Activated CD4-positive, alpha-beta T cell treated with anti-CD3 and anti-CD28 coated beads, Interleukin-10, Interleukin-2, amounts not matched to agents 100 ng/mL and 50 ng/mL, durations not matched to agents 16 hours and 8 hours (primary cell): ENCODE data around the gene FANCL.
"Not testable (repeated sequence)": the region's sequence is repeated elsewhere in the genome, so short reads cannot be mapped to it uniquely, and the experiment has no call there.

ENCODE experiments used
- DNase-seq: peaks from one replicate; pipeline ENCODE4 v3.0.0-alpha.2; 2020

The FANCL gene

DNA sequence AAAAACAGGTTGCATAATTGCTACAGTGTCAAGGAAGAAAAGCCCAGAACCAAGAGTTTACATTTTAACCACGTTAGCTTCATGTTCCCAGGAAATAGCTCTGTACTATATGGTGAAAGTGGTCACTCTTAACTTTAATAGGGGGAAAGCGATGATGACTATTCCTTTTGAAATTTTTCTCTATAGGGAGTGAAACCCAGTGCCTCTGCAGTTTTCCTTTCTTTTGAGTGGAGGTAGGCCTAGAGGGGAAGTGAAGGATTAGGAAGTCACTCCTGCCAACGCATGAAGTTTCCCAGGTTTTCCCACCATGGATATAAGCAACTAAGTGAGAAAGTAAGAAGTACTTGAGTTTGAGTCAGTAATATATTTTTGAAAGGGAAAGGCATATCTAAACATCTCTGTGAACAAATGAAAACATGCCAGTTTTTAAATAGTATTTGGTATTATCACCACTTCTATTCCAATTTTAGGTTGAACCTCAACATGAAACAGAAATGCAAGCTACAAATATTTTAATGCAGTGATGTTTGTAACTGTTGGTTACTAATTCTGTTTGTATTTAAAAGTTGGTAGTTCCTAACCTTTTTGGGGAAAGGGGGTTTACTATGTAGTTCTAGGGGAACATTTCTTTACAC, 102.6 kb downstream of the FANCL start:
- DNase-seq, result no peak

DNA sequence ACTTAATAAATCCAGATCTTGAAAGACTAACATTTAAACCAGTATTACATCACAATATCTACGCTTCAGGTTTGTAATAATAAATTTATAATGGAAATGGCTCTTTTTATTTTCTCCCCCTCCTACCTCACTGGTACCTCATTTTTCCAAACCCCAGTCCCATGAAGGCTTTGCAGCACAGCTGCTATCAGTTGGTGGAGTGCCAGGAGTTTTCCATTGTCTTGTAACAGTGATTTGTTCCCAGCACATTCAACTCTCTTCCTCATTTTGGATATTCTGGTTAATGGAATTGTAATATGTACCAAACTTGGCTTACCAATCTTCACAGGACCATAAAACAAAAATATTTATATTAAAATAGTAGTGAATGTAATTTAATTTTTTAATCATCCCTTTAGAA, 103.3 kb downstream of the FANCL start:
- DNase-seq, result no peak

DNA sequence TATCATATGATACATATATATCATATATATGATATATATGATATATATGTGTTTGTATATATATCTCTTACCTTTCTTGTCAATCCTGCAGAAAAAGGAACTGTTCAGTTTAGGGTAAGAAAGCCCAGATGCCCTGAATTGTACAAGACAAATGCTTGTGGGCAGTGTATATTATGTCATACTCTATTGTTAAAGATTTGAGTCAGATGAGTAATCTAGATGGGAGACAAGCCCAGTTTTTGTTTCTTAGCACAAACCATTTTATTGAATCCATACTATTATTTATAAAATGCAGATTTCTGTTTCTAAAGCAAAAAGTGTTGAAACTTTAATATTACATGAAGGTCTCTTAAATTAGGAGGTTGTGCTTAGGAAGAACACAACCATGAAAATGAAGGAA, 103.9 kb downstream of the FANCL start:
- DNase-seq, result no peak

DNA sequence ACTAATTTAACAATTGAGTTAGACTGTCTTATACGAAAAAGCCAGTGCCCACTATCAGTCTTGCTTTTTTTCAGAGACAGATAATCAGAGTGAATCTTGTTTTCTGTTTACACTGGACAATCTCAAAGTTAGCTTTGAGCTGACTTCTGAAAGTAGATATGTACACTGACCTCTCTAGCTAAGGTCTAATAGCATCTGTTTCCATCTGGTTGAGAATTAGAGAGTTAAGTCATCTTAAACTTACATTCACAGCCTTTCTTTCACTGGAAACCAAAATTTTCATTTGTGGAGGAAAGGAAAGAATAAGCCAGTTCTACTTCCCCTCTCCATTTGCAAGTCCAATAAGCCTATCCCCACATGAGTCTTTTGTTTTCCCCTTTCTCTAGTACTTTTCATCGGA, 105.3 kb downstream of the FANCL start:
- no peak for DNase-seq

DNA sequence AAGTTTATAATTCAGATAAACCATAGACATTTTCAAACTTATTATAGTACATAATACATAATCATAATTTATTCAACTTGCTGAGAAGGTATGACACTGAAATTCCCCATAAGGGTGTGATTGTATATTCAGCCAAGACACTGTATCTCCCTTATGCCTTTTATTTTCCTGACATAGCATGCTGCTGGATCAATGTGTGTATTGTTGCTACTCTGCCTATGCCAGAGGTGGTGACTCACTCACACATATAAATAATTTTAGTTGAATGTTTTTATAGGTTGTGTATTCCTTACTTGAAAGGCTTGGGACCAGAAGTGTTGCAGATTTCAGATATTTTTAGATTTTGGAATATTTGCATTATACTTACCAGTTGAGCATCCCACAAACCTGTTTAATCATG, 107.7 kb downstream of the FANCL start:
- DNase-seq, result no peak

DNA sequence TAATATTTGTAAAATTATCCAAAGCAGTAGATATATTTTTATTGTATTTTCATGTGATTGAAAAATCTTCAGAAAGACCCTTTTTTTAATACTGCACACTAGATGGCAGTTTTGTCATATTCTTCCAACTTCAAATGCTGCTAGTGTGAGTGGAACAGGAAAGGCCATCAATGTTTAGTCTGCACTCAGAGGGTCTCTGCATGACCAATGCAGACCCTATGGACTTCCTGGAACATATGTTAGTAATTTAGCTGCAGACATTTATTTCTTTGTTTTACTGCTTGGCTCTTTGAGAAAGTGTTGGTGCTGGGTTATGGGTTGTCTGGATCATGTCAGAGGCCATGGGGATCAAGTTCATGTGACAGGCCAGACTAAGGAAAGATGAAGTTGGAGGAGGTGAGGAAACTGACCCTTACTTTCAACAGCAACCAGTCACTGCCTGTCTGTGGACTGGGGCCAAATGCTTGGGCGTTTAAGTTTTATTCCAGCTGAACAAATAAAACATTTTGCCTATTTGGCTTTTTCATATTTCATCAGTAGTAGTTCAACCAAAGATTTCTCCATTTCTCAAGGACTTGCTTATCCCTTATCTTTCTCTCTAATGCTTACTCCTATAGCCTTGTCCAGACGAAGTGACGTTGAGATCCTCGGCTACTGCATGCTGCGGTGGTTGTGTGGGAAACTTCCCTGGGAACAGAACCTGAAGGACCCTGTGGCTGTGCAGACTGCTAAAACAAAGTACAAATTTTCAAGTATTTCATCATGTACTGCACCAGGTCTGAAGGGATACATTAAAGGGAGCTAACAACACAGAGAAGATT, 109.7 kb downstream of the FANCL start:
- DNase-seq, result no peak

DNA sequence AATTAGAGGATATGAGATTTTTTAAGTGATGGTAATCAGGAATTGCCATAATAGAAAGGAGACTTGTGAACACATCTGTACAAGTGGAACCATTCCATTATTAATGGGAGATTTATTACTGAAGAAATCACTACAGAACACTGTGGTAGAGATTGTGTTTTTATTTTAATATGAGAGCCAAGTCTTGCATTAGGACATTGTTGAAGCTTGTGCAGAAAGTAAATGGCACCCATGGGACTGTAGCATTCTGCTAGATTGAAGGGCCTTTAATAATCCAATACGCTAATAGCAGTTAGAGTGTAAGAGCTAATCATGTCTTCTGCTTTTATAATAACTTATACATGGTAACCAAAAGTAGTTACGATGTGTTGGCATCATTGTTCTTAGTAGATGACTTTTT, 110.9 kb downstream of the FANCL start:
- no peak for DNase-seq

DNA sequence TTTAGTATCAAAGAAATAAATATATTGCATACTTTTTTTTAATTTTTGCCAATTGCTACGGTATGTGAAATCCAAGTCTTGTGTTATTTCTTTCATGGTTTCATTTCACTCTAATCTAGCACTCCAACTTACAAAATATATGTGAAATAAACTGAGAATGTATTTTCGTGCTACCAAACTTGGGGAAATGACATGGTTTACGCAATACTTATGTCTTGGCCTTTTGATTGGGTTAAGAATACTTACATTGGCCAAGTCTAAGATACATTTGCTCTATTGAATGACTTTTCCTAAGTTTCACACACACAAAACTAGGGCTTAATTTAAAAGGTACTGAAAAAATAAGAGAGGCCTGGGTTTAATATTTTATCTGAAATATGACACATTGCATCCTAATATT, 114.0 kb downstream of the FANCL start:
- DNase-seq, result no peak

DNA sequence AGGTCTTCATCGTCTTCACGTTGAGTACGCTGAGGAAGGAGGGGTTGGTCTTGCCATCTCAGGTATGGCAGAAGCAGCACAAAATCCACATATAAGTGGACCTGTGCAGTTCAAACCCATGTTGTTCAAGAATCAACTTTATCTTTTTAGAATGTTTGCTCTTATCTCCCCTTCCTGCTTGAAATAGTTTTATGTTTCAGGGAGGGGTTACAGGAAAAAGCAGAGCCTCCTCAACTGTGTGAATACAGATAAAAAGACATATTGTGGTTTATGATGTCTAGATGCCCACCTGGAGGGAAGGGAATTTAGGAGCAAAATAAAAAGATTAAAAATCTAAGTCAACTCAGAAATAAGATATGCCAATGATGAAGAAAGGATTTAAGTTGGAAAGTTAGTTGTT, 118.6 kb downstream of the FANCL start:
- no peak for DNase-seq

DNA sequence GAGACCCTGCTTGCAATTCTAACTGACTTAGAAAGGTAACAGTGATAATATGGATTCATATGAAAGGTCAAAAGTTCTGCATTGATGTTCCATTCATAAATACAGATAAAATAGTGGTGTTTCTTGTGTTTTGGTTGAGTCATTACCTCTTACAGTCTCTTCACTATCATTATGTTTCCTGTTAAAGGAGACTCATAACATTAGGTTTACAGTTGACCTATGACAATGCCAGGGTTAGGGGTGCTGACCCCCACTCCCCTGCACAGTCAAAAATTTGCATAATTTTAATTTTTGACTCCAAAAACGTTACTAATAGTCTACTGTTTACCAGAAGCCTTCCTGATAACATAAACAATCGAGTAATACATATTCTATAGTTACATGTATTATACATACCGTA, 119.1 kb downstream of the FANCL start:
- no peak for DNase-seq

DNA sequence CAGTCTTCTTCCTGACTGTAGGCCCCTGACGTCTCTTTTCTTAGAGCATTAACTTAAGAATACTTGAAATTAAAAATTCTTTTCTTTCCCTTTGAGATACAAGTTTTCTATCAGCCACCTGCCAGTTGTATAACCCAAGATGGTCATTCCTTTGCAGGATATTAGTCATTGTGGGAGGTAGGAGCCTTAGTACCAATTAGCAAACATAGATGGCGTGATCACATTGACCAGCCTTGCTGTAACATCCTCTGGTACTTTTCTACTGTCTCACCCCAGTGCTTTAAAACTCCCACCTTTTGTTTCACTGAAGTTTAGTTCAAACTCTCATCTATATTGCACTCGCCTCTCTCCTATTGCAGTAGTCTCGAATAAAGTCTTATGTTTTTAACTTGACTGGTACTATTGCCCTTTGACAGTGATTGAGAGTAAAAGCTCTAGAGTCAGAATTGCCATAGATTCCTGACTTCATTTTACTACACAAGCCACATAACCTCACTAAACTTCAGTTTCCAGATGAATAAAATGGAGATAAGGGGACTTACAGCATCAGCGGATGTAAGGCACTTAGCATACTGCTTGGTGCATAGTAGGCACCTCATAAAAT, 120.4 kb downstream of the FANCL start:
- no peak for DNase-seq

DNA sequence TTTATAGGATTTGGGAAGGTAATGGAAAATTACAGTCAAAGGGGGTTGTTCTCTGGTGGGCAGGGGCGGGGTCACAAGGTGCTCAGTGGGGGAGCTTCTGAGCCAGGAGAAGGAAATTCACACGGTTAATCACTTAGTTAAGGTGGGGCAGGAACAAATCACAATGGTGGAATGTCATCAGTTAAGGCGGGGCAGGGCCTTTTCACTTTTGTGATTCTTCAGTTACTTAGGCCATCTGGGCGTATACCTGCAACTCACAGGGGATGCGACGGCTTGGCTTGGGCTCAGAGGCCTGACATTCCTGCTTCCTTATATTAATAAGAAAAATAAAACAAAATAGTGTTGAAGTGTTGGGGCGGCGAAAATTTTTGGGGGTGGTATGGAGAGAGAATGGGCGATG, 127.6 kb downstream of the FANCL start:
- DNase-seq, result not testable (repeated sequence)

DNA sequence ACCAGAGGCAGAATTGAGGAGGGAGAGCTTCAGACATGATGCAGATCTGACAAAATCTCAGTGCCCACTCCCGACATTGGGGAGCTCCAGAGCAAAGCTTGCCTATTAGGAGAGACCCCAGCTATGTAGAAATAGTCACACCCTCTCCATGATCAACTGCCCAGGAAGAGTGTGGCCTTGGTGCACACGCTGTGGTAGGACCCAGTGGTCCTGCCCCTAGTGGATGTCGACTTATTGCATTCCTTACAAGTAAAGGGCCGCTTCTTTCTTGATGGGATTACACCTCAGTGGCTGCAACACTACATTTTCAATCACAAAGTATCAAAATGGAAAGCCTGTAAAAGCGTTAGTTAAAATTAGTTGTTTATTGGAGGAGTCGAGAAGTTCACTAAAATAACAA, 130.4 kb downstream of the FANCL start:
- DNase-seq, result no peak

DNA sequence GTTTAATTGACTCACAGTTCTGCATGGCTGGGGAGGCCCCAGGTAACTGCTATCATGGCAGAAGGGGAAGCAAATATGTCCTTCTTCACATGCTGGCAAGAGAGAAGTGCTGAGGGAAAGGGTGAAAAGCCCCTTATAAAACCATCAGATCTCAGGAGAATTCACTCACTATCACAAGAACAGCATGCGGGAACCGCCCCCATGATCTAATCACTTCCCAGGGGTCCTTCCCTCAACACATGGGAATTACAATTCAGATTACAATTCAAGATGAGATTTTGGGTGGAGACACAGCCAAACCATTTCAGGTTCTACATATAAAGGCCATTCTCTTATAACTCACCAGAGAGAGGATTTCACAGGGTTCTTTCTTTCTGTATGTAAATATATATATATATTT, 131.6 kb downstream of the FANCL start:
- no peak for DNase-seq
